IPS-20b (cell line): Measurements from ENCODE around the gene CEP89.
"Not testable (repeated sequence)": the region's sequence is repeated elsewhere in the genome, so short reads cannot be mapped to it uniquely, and the experiment has no call there.

Experiments used
- H3K27ac ChIP-seq: one replicate; pipeline ENCODE4 v1.5.1; 2013; ENCODE audit warnings: low read length
- H3K27me3 ChIP-seq: 2 replicates; pipeline ENCODE4 v1.6.1; 2013; ENCODE audit warnings: mild to moderate bottlenecking, low read length, inconsistent platforms; ENCODE audit not compliant: insufficient read depth
- H3K36me3 ChIP-seq: 2 replicates; pipeline ENCODE4 v1.6.1; 2013; ENCODE audit warnings: low read depth, mild to moderate bottlenecking, inconsistent platforms, low read length, moderate library complexity; ENCODE audit not compliant: insufficient read depth
- H3K4me1 ChIP-seq: 2 replicates; pipeline ENCODE4 v1.6.1; 2013; ENCODE audit warnings: mild to moderate bottlenecking, control low read depth, inconsistent platforms, low read length, moderate library complexity; ENCODE audit not compliant: insufficient read depth
- H3K4me3 ChIP-seq: 2 replicates; pipeline ENCODE4 v1.5.1; 2013; ENCODE audit warnings: mild to moderate bottlenecking, low read length, inconsistent platforms
- H3K9ac ChIP-seq: 2 replicates; pipeline ENCODE4 v1.6.1; 2013; ENCODE audit warnings: low read depth, mild to moderate bottlenecking, inconsistent platforms, low read length, moderate library complexity
- H3K9me3 ChIP-seq: 2 replicates; pipeline ENCODE4 v1.6.1; 2013; ENCODE audit warnings: mild to moderate bottlenecking, low read depth, low read length, inconsistent platforms; ENCODE audit not compliant: insufficient read depth

The CEP89 gene

DNA sequence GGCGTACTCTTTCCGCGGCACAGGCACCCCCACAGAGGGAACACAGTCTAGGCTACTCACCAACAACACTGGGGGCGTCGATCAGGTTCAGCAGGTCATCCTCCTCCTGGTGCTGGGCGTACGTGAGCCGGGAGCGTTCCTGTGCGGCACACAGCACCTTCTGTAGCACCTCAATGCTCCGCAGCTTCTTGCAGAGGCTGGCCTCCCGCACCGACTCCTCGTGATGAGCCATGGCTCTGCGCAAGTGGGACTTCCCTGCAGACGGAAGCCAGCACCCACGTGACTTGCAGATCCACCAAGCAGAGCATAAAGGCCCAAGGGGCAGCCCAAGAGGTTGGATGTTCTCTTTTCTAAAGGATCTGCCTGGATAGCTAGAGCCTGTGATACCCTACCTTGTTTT lies 24.2 kb upstream of the CEP89 start:
- not testable (repeated sequence) for H3K9me3 ChIP-seq, H3K9ac ChIP-seq, H3K4me3 ChIP-seq, H3K27me3 ChIP-seq, H3K27ac ChIP-seq, H3K4me1 ChIP-seq
- H3K36me3 ChIP-seq: peaks cover 58% of the 10 kb centered on the region

GRCh38 chr19:32988724-32989123 lies 17.0 kb upstream of the CEP89 start:
- no peaks in the 10 kb centered on the region for H3K9me3 ChIP-seq
- H3K36me3 ChIP-seq: peaks cover 59% of the 10 kb centered on the region
- no peak overlapping the region for H3K27ac ChIP-seq
- H3K4me1 ChIP-seq: no peaks in the 10 kb centered on the region
- no peaks in the 10 kb centered on the region for H3K27me3 ChIP-seq
- H3K9ac ChIP-seq: no peak overlapping the region
- H3K4me3 ChIP-seq: no peak overlapping the region

DNA sequence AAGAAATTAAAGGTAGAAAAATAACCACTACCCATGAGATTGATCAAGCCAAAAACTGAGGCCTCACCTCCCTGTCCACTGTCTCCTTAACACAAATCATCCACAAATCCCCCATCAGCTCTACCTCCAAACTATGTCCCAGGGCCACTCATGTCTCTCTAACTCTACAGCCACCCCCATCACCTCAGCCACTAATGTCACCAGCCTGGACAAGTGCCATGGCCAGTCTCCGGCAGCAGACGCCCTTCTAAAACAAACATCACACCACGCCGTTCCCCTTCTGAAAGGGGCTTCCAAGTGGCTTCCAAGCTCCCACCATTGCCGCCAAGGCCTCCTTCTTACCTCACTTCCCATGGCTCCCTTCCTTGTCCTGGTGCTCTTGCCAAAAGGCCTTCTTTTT lies 16.5 kb upstream of the CEP89 start:
- H3K27ac ChIP-seq, H3K4me3 ChIP-seq, H3K9me3 ChIP-seq, H3K4me1 ChIP-seq, H3K27me3 ChIP-seq, H3K9ac ChIP-seq: not testable (repeated sequence)
- peaks cover 57% of the 10 kb centered on the region for H3K36me3 ChIP-seq

DNA sequence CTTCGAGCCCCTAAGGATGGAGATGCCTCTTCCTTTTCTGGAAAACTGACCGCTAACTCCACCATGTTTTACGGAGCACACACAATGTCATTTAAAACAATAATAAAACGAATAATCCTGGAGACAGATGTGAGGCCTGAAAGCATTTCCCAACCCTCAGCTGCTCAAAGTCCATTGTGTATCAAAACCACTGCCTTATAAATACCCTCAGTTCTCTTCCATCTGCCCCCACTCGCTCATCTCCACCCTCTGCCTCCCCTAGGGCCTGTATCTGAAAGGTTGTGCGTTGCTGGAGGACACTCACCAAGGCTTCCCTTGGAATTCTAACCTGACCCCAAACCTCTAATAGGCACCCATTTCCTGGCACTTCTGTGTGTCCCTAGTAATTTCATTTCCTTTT lies 10.7 kb upstream of the CEP89 start:
- not testable (repeated sequence) for H3K9me3 ChIP-seq, H3K27me3 ChIP-seq, H3K4me3 ChIP-seq, H3K4me1 ChIP-seq, H3K9ac ChIP-seq, H3K27ac ChIP-seq
- peaks cover 44% of the 10 kb centered on the region for H3K36me3 ChIP-seq

DNA sequence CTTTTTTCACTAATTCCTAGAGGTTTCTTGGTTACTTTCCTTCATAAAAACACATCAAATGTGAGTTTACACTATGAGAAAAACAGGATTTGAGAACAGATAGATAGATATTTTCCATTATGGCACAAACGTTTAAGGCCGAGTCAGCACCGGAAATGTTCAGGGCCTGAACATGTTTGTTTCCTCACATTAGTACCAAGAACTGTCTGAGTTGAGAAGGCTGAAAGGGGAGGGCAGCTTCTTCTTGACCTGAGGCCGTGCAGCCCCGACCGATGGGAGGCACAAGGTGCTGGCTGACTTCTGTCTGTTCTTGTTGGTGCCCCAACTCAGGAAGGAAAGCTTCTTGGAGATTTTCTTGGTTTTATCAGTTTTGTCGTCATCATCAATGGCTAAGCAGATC lies 8.0 kb upstream of the CEP89 start:
- not testable (repeated sequence) for H3K27me3 ChIP-seq, H3K9me3 ChIP-seq, H3K9ac ChIP-seq, H3K27ac ChIP-seq, H3K4me1 ChIP-seq, H3K4me3 ChIP-seq
- H3K36me3 ChIP-seq: peaks cover 36% of the 10 kb centered on the region

GRCh38 chr19:32977813-32978212 lies 6.1 kb upstream of the CEP89 start:
- not testable (repeated sequence) for H3K9me3 ChIP-seq

GRCh38 chr19:32977280-32977679 lies 5.5 kb upstream of the CEP89 start:
- no peak overlapping the region for H3K4me3 ChIP-seq
- peaks cover 31% of the 10 kb centered on the region for H3K36me3 ChIP-seq
- H3K9ac ChIP-seq: no peak overlapping the region
- no peaks in the 10 kb centered on the region for H3K27me3 ChIP-seq
- no peaks in the 10 kb centered on the region for H3K9me3 ChIP-seq
- no peaks in the 10 kb centered on the region for H3K4me1 ChIP-seq
- H3K27ac ChIP-seq: no peak overlapping the region

More at GRCh38 chr19:32977813-32978212, 6.1 kb upstream of the CEP89 start:
- not testable (repeated sequence) for H3K27ac ChIP-seq, H3K9ac ChIP-seq, H3K4me3 ChIP-seq, H3K4me1 ChIP-seq, H3K27me3 ChIP-seq
- peaks cover 31% of the 10 kb centered on the region for H3K36me3 ChIP-seq

GRCh38 chr19:32976223-32976805 lies 4.6 kb upstream of the CEP89 start:
- Histone ChIP-seq H3K9me3 (no peaks in the 10 kb centered on the region), H3K4me1 (no peaks in the 10 kb centered on the region), H3K4me3 (no peak overlapping the region), H3K9ac (no peak overlapping the region), H3K36me3 (peaks cover 31% of the 10 kb centered on the region), H3K27ac (no peak overlapping the region), H3K27me3 (no peaks in the 10 kb centered on the region)

DNA sequence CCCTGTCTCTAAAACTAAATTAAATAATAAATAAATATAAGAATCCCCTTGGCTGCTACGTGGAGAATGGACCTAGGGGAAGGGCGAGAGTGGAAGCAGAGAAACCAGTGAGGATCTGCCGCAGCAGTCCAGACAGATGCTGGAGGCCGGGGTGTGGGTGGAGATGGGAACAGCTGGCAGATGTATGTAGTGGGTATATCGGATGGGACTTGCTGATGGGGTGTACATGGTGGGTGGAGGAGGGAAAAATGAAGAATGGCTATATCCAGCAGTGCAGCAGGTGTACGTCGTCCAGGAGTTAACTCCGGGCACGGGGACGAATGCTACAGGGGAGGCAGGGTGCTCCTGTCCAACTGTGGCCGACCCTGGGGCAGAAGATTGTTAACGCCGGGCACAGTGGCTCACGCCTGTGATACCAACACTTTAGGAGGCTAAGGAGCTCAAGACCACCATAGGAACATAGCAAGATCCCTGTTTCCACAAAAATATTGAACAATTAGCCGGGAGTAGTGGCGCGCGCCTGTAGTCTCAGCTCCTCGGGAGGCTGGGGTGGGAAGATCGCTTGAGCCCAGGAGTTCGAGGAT lies 654 bp downstream of the CEP89 start:
- no peaks in the 10 kb centered on the region for H3K9me3 ChIP-seq
- peak overlapping the region; percentile 86 for H3K4me3 ChIP-seq
- no peak overlapping the region for H3K27ac ChIP-seq
- H3K36me3 ChIP-seq: peaks cover 16% of the 10 kb centered on the region; the same call in 1 of the 2 replicates
- peak overlapping the region; percentile 70; the same call in 1 of the 2 replicates for H3K9ac ChIP-seq
- H3K27me3 ChIP-seq: no peaks in the 10 kb centered on the region
- no peaks in the 10 kb centered on the region for H3K4me1 ChIP-seq

DNA sequence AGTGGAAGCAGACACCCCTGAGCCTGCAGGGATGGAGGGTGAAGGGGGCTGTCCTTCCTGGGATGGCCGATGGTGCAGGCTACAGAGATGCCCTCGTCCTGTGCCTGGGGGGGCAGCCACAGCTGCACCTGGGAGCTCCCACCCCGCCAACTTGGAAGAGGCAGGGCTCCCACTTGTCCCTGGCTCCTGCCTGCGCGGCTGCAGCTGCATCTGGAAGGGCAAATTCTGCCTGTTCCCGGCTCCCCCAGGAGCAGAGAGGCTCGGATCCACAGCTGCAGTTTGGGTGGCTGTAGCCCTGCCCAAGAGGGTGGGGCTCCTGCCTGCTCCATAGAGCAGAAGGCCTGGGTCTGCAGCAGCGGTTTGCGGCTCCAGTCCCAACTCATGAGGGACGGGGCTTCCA lies 2.2 kb downstream of the CEP89 start:
- Histone ChIP-seq H3K9me3 (no peaks in the 10 kb centered on the region), H3K27ac (no peak overlapping the region), H3K27me3 (no peaks in the 10 kb centered on the region), H3K9ac (no peak overlapping the region), H3K4me1 (no peaks in the 10 kb centered on the region), H3K36me3 (peaks cover 15% of the 10 kb centered on the region), H3K4me3 (no peak overlapping the region)

- Histone ChIP-seq H3K27ac (no peak overlapping the region), H3K9me3 (no peaks in the 10 kb centered on the region)
Measured at GRCh38 chr19:32966750-32967149, 5.0 kb downstream of the CEP89 start.

GRCh38 chr19:32945260-32945659 lies 26.5 kb downstream of the CEP89 start:
- Histone ChIP-seq H3K4me3 (no peak overlapping the region), H3K27ac (no peak overlapping the region), H3K4me1 (no peaks in the 10 kb centered on the region), H3K27me3 (no peaks in the 10 kb centered on the region), H3K36me3 (peaks cover 30% of the 10 kb centered on the region; the same call in 1 of the 2 replicates), H3K9me3 (no peaks in the 10 kb centered on the region), H3K9ac (no peak overlapping the region)

More at GRCh38 chr19:32966750-32967149, 5.0 kb downstream of the CEP89 start:
- Histone ChIP-seq H3K4me1 (no peaks in the 10 kb centered on the region), H3K9ac (no peak overlapping the region), H3K36me3 (peaks cover 38% of the 10 kb centered on the region), H3K27me3 (no peaks in the 10 kb centered on the region), H3K4me3 (no peak overlapping the region)
